Endothelial cell of umbilical vein (primary cell): ENCODE measurements around the gene TMEM98. TPM values are rescaled to one million over a fixed set of nuclear protein-coding genes. Genes with fewer than 3 reads are reported as not detected.

Source experiments
- BruUV-seq: library from RNA; stranded (reverse); fragments of 400-500 nt; replicated peaks from 2 replicates; lab custom pipeline; 2021; lab: Mats Ljungman, UMichigan
- CTCF ChIA-PET: fragments of 300-600, 350-600 bp; sonication (Branson Sonifier 250); formaldehyde crosslinking; loops from one replicate; lab custom pipeline; 2021; ENCODE audit warnings: antibody characterized with exemption, inconsistent platforms; lab: Charles Lee
- POLR2A ChIA-PET: fragments of 300-600, 350-600 bp; sonication (Branson Sonifier 250); formaldehyde crosslinking; loops from one replicate; lab custom pipeline; 2021; ENCODE audit warnings: antibody characterized with exemption, inconsistent platforms; lab: Charles Lee
- DNase-seq: peaks from one replicate; pipeline ENCODE4 v3.0.0-alpha.2; 2011; ENCODE audit warnings: low read depth, low spot score
- FAIRE-seq: peaks from 2 replicates; lab custom pipeline; 2011; peaks lifted over from hg19 to GRCh38; lab: Jason Lieb, UNC
- H2AFZ ChIP-seq: 2 replicates; pipeline ENCODE4 v1.6.0; 2012; ENCODE audit warnings: low read depth, low read length, control low read depth, inconsistent platforms
- H3K27ac ChIP-seq: 2 replicates; pipeline ENCODE4 v1.5.1; 2011; ENCODE audit warnings: low read depth, mild to moderate bottlenecking, control low read depth, low read length, moderate library complexity; ENCODE audit not compliant: insufficient read depth
- H3K27me3 ChIP-seq, 2 experiments: 2 replicates each; pipeline versions ENCODE4 v1.6.0 to v1.6.1; 2011; ENCODE audit warnings: low read length in 2 of 2, mixed read lengths in 1 of 2; ENCODE audit not compliant: control insufficient read depth in 2 of 2, insufficient read depth in 2 of 2
- H3K36me3 ChIP-seq, 2 experiments: 2 replicates in 1 of 2; 3 replicates in 1 of 2; pipeline ENCODE4 v1.5.1; 2011; ENCODE audit warnings: low read length in 2 of 2, mild to moderate bottlenecking in 1 of 2, moderate library complexity in 1 of 2; ENCODE audit not compliant: control insufficient read depth in 2 of 2, insufficient read depth in 2 of 2; ENCODE audit errors: extremely low read depth in 1 of 2
- H3K4me1 ChIP-seq: 3 replicates; pipeline ENCODE4 v1.5.1; 2011; ENCODE audit warnings: mild to moderate bottlenecking, low read length; ENCODE audit not compliant: control insufficient read depth, insufficient read depth; ENCODE audit errors: extremely low read depth
- H3K4me2 ChIP-seq: 2 replicates; pipeline ENCODE4 v1.6.1; 2011; ENCODE audit warnings: low read length, control low read depth, mixed read lengths; ENCODE audit not compliant: insufficient read depth
- H3K4me3 ChIP-seq, 3 experiments: fragments of 200-600 bp in 1 of 3; sonication (generic), shearing (Covaris generic) in 1 of 3; replicated peaks in 1 of 3; 2 replicates each; pipeline ENCODE4 v1.5.1; 2011 to 2016; ENCODE audit warnings: control low read depth in 3 of 3, low read length in 3 of 3, mild to moderate bottlenecking in 2 of 3, inconsistent platforms in 1 of 3, low read depth in 1 of 3, moderate library complexity in 1 of 3; ENCODE audit not compliant: insufficient read depth in 1 of 3
- H3K79me2 ChIP-seq: 2 replicates; pipeline ENCODE4 v1.6.0; 2012; ENCODE audit warnings: low read length, inconsistent platforms; ENCODE audit not compliant: control insufficient read depth, insufficient read depth
- H3K9ac ChIP-seq: replicated peaks from 2 replicates; pipeline ENCODE3; 2011; ENCODE audit warnings: low read length, control low read depth; ENCODE audit not compliant: insufficient read depth; ENCODE audit errors: extremely low read depth
- H3K9me1 ChIP-seq: replicated peaks from 3 replicates; pipeline ENCODE4 v1.6.0; 2011; ENCODE audit warnings: mild to moderate bottlenecking, low read length; ENCODE audit not compliant: control insufficient read depth, insufficient read depth; ENCODE audit errors: extremely low read depth
- H3K9me3 ChIP-seq: replicated peaks from 2 replicates; pipeline ENCODE4 v1.5.1; 2012; ENCODE audit warnings: low read length, inconsistent platforms; ENCODE audit not compliant: control insufficient read depth, insufficient read depth
- H4K20me1 ChIP-seq: replicated peaks from 2 replicates; pipeline ENCODE3; 2011; ENCODE audit warnings: mild to moderate bottlenecking, low read length; ENCODE audit not compliant: control insufficient read depth, insufficient read depth; ENCODE audit errors: extremely low read depth
- FOS ChIP-seq: IDR thresholded peaks from 2 replicates; pipeline ENCODE4 v1.6.1; 2011; ENCODE audit warnings: mild to moderate bottlenecking, low read length, moderate library complexity, borderline replicate concordance; ENCODE audit not compliant: insufficient read depth
- GATA2 ChIP-seq: IDR thresholded peaks from 2 replicates; pipeline ENCODE4 v1.7.0; 2011; ENCODE audit warnings: low read depth, mild to moderate bottlenecking, moderate library complexity, mixed read lengths, low read length; ENCODE audit not compliant: insufficient read length, insufficient read depth
- JUN ChIP-seq: IDR thresholded peaks from 2 replicates; pipeline ENCODE4 v1.6.1; 2011; ENCODE audit warnings: borderline replicate concordance, low read depth; ENCODE audit not compliant: insufficient read length, insufficient read depth
- MAX ChIP-seq: IDR thresholded peaks from 2 replicates; pipeline ENCODE4 v1.6.1; 2011; ENCODE audit not compliant: insufficient read depth, insufficient read length
- MYC ChIP-seq: IDR thresholded peaks from one replicate; pipeline ENCODE4 v1.6.1; 2011; ENCODE audit warnings: mild to moderate bottlenecking, low read depth, low read length
- POLR2A ChIP-seq: IDR thresholded peaks from 2 replicates; pipeline ENCODE4 v1.6.1; 2012; ENCODE audit warnings: low read depth, mild to moderate bottlenecking, control low read depth, low read length
- POLR2AphosphoS5 ChIP-seq: IDR thresholded peaks from 2 replicates; pipeline ENCODE4 v1.6.1; 2012; ENCODE audit warnings: low read depth, mild to moderate bottlenecking, control low read depth, low read length, moderate library complexity; ENCODE audit not compliant: insufficient read depth
- dilution Hi-C: fragments of 300-500 bp; cut with MboI; formaldehyde crosslinking; loops from one replicate; pipeline ENCODE4 v1.15.0; 2019; ENCODE audit warnings: low sequenced_read_pairs; ENCODE audit not compliant: extremely low pct_ligation_motif_present
- intact Hi-C: fragments of 100-400 bp; cut with micrococcal nuclease; formaldehyde crosslinking; loops from one replicate; pipeline ENCODE4 v1.10.0; 2022
- polyA plus RNA-seq, 4 experiments: library from polyadenylated mRNA; depleted of rRNA in 3 of 4; stranded (reverse) in 3 of 4; unstranded in 1 of 4; fragments of >200 nt; gene quantifications; 2 replicates each; pipeline versions ENCODE4 v1.2.1 to v1.2.3, GENCODE V29; 2011 to 2012; ENCODE audit warnings: missing spikeins in 1 of 4
- total RNA-seq: library from RNA; stranded (reverse); gene quantifications from 2 replicates; pipeline ENCODE4 v1.2.3, GENCODE V29; 2021
- TF ChIP-seq, protein P1 (sequence below), 2 donors: IDR thresholded peaks; 1 replicate in 1 of 2; 2 replicates in 1 of 2; pipeline ENCODE4 v1.5.1; 2011; ENCODE audit warnings: low read length in 2 of 2, mild to moderate bottlenecking in 2 of 2, moderate library complexity in 2 of 2, control low read depth in 1 of 2, inconsistent platforms in 1 of 2, low read depth in 1 of 2; ENCODE audit not compliant: insufficient read depth in 1 of 2; ENCODE audit errors: extremely low read depth in 1 of 2

Gene TMEM98
- total and polyA plus RNA-seq, 2 donors (not counting 3 experiments of a cell fraction or from before 2014, with no cell fraction given) = 83.6 to 456 TPM

DNA sequence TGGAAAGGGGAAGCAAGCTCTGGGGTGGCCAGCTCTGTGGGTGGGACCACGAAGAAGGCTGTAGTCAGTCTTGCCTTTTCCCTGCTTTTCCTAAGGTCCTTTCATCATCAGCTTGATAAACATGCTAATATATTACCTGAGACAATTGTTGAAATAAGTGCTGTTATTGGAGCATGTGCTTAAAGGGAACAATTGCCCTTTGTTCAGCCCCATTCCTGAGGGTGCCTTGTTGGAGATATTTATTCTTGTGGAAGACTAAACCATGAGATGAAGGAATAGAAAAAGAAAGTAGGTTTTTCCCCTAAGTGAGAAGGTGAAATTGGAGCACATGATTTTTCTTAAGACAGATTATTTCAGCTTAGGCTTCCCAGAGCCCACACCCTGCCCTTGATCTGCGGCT, 7.8 kb downstream of the TMEM98 start:
- Histone ChIP-seq H3K9ac (no peak overlapping the region), H4K20me1 (no peaks in the 10 kb centered on the region), H3K9me1 (no peaks in the 10 kb centered on the region), H3K27me3 (no peaks in the 10 kb centered on the region), H3K4me1 (peaks cover 18% of the 10 kb centered on the region), H3K4me3 (no peak overlapping the region), H3K36me3 (peaks cover 20 to 37% of the 10 kb centered on the region in 2 experiments), H3K4me2 (no peak overlapping the region), H2AFZ (no peak overlapping the region), H3K9me3 (no peaks in the 10 kb centered on the region), H3K79me2 (no peaks in the 10 kb centered on the region), H3K27ac (no peak overlapping the region)
- FAIRE-seq = no peak
- DNase-seq = no peak
- POLR2A ChIA-PET = no interaction called here
- BruUV-seq = no TSS peak
- TF ChIP-seq POLR2A = no peak
- TF ChIP-seq, protein P1, sequence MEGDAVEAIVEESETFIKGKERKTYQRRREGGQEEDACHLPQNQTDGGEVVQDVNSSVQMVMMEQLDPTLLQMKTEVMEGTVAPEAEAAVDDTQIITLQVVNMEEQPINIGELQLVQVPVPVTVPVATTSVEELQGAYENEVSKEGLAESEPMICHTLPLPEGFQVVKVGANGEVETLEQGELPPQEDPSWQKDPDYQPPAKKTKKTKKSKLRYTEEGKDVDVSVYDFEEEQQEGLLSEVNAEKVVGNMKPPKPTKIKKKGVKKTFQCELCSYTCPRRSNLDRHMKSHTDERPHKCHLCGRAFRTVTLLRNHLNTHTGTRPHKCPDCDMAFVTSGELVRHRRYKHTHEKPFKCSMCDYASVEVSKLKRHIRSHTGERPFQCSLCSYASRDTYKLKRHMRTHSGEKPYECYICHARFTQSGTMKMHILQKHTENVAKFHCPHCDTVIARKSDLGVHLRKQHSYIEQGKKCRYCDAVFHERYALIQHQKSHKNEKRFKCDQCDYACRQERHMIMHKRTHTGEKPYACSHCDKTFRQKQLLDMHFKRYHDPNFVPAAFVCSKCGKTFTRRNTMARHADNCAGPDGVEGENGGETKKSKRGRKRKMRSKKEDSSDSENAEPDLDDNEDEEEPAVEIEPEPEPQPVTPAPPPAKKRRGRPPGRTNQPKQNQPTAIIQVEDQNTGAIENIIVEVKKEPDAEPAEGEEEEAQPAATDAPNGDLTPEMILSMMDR (IDR thresholded peaks at IDR 0.05; ENCODE audit: extremely low read depth in 1 of 2, insufficient read depth in 1 of 2, low read depth in 1 of 2, low read length in 2 of 2) = no peak
- TF ChIP-seq GATA2 = no peak
- TF ChIP-seq MYC = no peak
- TF ChIP-seq FOS = no peak
- no peak for TF ChIP-seq POLR2AphosphoS5
- no peak for TF ChIP-seq JUN
- TF ChIP-seq MAX = no peak
- intact Hi-C loops = loop anchor here (2.0 to 10.0 kb wide), 2 partner anchors 261 to 449 kb away; partner anchors contain the start of gene CDK5R1
- CTCF ChIA-PET = interaction anchor here (1.1 to 4.2 kb wide), 14 partner anchors 8 to 157 kb away, joined by 3 to 59 read pairs (median 6); partner anchors contain the start of genes MYO1D and TMEM98
- dilution Hi-C loops = no loop called here
